ENCODE data around the gene FGD3.

Gene FGD3

GRCh38 chr9:93033531-93033930 lies 86.2 kb downstream of the FGD3 start:
- no peak for DNase-seq (ENCODE audit: extremely low read depth, low read depth)
- H3K4me3 ChIP-seq (replicated peaks; ENCODE audit: low read depth, low read length), result no peak overlapping the region
- TF ChIP-seq CTCF (IDR thresholded peaks at IDR 0.05; ENCODE audit: low read depth, low read length, missing control alignments), result no peak

GRCh38 chr9:93035106-93035660 lies 87.9 kb downstream of the FGD3 start:
- H3K4me3 ChIP-seq (replicated peaks; ENCODE audit: low read depth, low read length), result no peak overlapping the region
- no peak for DNase-seq (ENCODE audit: extremely low read depth, low read depth)
- no peak for TF ChIP-seq CTCF (IDR thresholded peaks at IDR 0.05; ENCODE audit: low read depth, low read length, missing control alignments)

GRCh38 chr9:93035821-93036351 lies 88.6 kb downstream of the FGD3 start:
- no peak overlapping the region for H3K4me3 ChIP-seq (replicated peaks; ENCODE audit: low read depth, low read length)
- TF ChIP-seq CTCF (IDR thresholded peaks at IDR 0.05; ENCODE audit: low read depth, low read length, missing control alignments), result no peak
- DNase-seq (ENCODE audit: extremely low read depth, low read depth), result no peak

GRCh38 chr9:93036887-93037475 lies 89.7 kb downstream of the FGD3 start:
- H3K4me3 ChIP-seq (replicated peaks; ENCODE audit: low read depth, low read length), result no peak overlapping the region
- no peak for TF ChIP-seq CTCF (IDR thresholded peaks at IDR 0.05; ENCODE audit: low read depth, low read length, missing control alignments)
- no peak for DNase-seq (ENCODE audit: extremely low read depth, low read depth)

GRCh38 chr9:93037476-93037971 lies 90.2 kb downstream of the FGD3 start:
- TF ChIP-seq CTCF (IDR thresholded peaks at IDR 0.05; ENCODE audit: low read depth, low read length, missing control alignments), result no peak
- no peak for DNase-seq (ENCODE audit: extremely low read depth, low read depth)
- no peak overlapping the region for H3K4me3 ChIP-seq (replicated peaks; ENCODE audit: low read depth, low read length)

GRCh38 chr9:93038918-93039317 lies 91.6 kb downstream of the FGD3 start:
- no peak overlapping the region for H3K4me3 ChIP-seq (replicated peaks; ENCODE audit: low read depth, low read length)
- no peak for TF ChIP-seq CTCF (IDR thresholded peaks at IDR 0.05; ENCODE audit: low read depth, low read length, missing control alignments)
- no peak for DNase-seq (ENCODE audit: extremely low read depth, low read depth)

Data from HFF-Myc (cell line).